GM12878 (cell line): ENCODE measurements around the gene GIPC3. TPM values are rescaled to one million over a fixed set of nuclear protein-coding genes. Genes with fewer than 3 reads are reported as not detected.

Source experiments
- ATAC-seq: fragments of 200-7000 bp; cut with Tn5 transposase; 3 replicates; pipeline ENCODE4 v1.9.1; 2020; ENCODE audit warnings: mild to moderate bottlenecking, moderate library complexity
- BruUV-seq: library from RNA; stranded (reverse); fragments of 400-500 nt; replicated peaks from 2 replicates; lab custom pipeline; 2021; lab: Mats Ljungman, UMichigan
- CTCF ChIA-PET: fragments of 300-600 bp; sonication (Branson Sonifier 250); formaldehyde crosslinking; extraction: SDS; loops from one replicate; lab custom pipeline; 2021; ENCODE audit warnings: inconsistent platforms; lab: Yijun Ruan, JAX
- POLR2A ChIA-PET: fragments of 350-600 bp; formaldehyde crosslinking; extraction: SDS; loops from one replicate; lab custom pipeline; 2021; ENCODE audit warnings: inconsistent platforms; lab: Charles Lee
- RAD21 ChIA-PET: fragments of 300-600 bp; sonication (Branson Sonifier 250); formaldehyde crosslinking; loops from one replicate; lab custom pipeline; 2023; ENCODE audit warnings: antibody characterized with exemption; ENCODE audit not compliant: unreplicated experiment; lab: Charles Lee
- SMC1A ChIA-PET: fragments of 300-600 bp; sonication (Branson Sonifier 250); formaldehyde crosslinking; loops from one replicate; lab custom pipeline; 2023; ENCODE audit not compliant: unreplicated experiment, uncharacterized antibody; lab: Charles Lee
- DNase-seq: peaks from one replicate; pipeline ENCODE4 v3.0.0-alpha.2; 2011; ENCODE audit warnings: low read depth, low spot score
- FAIRE-seq: peaks from 3 replicates; lab custom pipeline; 2011; peaks lifted over from hg19 to GRCh38; lab: Jason Lieb, UNC
- H2AFZ ChIP-seq: 2 replicates; pipeline ENCODE4 v1.6.0; 2011; ENCODE audit warnings: low read depth, low read length, control low read depth; ENCODE audit not compliant: control insufficient read depth
- H3K27ac ChIP-seq: 2 replicates; pipeline ENCODE4 v1.5.1; 2011; ENCODE audit warnings: control low read depth; ENCODE audit not compliant: control insufficient read depth, insufficient read depth
- H3K27me3 ChIP-seq, 2 experiments: replicated peaks in 1 of 2; 2 replicates each; pipeline versions ENCODE4 v1.6.0 to v1.6.1; 2011; ENCODE audit warnings: low read length in 1 of 2; ENCODE audit not compliant: control insufficient read depth in 2 of 2, insufficient read depth in 2 of 2
- H3K36me3 ChIP-seq, 2 experiments: 2 replicates each; pipeline ENCODE4 v1.5.1; 2011; ENCODE audit warnings: low read length in 1 of 2; ENCODE audit not compliant: control insufficient read depth in 2 of 2, insufficient read depth in 2 of 2
- H3K4me1 ChIP-seq: 2 replicates; pipeline ENCODE4 v1.6.1; 2011; ENCODE audit warnings: mild to moderate bottlenecking, low read length, moderate library complexity, mixed read lengths; ENCODE audit not compliant: control insufficient read depth, insufficient read depth
- H3K4me2 ChIP-seq: 2 replicates; pipeline ENCODE4 v1.6.0; 2011; ENCODE audit warnings: control low read depth; ENCODE audit not compliant: control insufficient read depth, insufficient read depth
- H3K4me3 ChIP-seq: fragments of 200-600 bp; sonication (generic); 2 replicates; pipeline ENCODE4 v1.5.1; 2016
- H3K79me2 ChIP-seq: 2 replicates; pipeline ENCODE4 v1.6.0; 2011; ENCODE audit warnings: low read length; ENCODE audit not compliant: control insufficient read depth, insufficient read depth
- H3K9ac ChIP-seq: 2 replicates; pipeline ENCODE4 v1.8.0; 2011; ENCODE audit warnings: low read length, control low read depth, mixed read lengths; ENCODE audit not compliant: control insufficient read depth, insufficient read depth
- H3K9me3 ChIP-seq: replicated peaks from 3 replicates; pipeline ENCODE4 v1.5.1; 2011; ENCODE audit warnings: mild to moderate bottlenecking, low read length; ENCODE audit not compliant: control insufficient read depth, insufficient read depth
- H4K20me1 ChIP-seq: 2 replicates; pipeline ENCODE4 v1.6.0; 2011; ENCODE audit not compliant: control insufficient read depth, insufficient read depth
- CHD1 ChIP-seq: IDR thresholded peaks from 2 replicates; pipeline ENCODE4 v1.6.1; 2012; ENCODE audit warnings: low read depth, low read length, improper control_type of control experiment
- CHD2 ChIP-seq: IDR thresholded peaks from 2 replicates; pipeline ENCODE4 v1.6.1; 2011; ENCODE audit warnings: low read depth, low read length, improper control_type of control experiment, borderline replicate concordance
- CTCF ChIP-seq, 3 experiments: IDR thresholded peaks in 2 of 3; conservative IDR thresholded peaks in 1 of 3; 2 replicates each; pipeline ENCODE4 v1.5.1; 2011; ENCODE audit warnings: low read depth in 3 of 3, low read length in 3 of 3, mild to moderate bottlenecking in 3 of 3, control low read depth in 2 of 3, moderate library complexity in 2 of 3, inconsistent platforms in 1 of 3, mixed read lengths in 1 of 3; ENCODE audit not compliant: control insufficient read depth in 2 of 3, insufficient read depth in 1 of 3; ENCODE audit errors: extremely low read depth in 1 of 3
- EGR1 ChIP-seq, 2 experiments: IDR thresholded peaks; 1 replicate in 1 of 2; 2 replicates in 1 of 2; pipeline ENCODE4 v1.6.1; 2011 to 2012; ENCODE audit warnings: low read depth in 2 of 2, low read length in 2 of 2, borderline replicate concordance in 1 of 2, mild to moderate bottlenecking in 1 of 2, moderate library complexity in 1 of 2
- IKZF1 ChIP-seq: fragments of 450-650 bp; conservative IDR thresholded peaks from 2 replicates; pipeline ENCODE4 v1.6.1; 2017; ENCODE audit warnings: antibody characterized with exemption, mild to moderate bottlenecking
- IKZF2 ChIP-seq, 2 experiments: fragments of 450-650 bp; IDR thresholded peaks; 2 replicates each; pipeline ENCODE4 v1.6.1; 2017; ENCODE audit warnings: mild to moderate bottlenecking in 2 of 2, moderate library complexity in 2 of 2
- LARP7 ChIP-seq: fragments of 450-650 bp; IDR thresholded peaks from 2 replicates; pipeline ENCODE4 v1.6.1; 2017; ENCODE audit warnings: mild to moderate bottlenecking
- MXI1 ChIP-seq: fragments of 150-350 bp; IDR thresholded peaks from 2 replicates; pipeline ENCODE4 v1.6.1; 2011; ENCODE audit warnings: low read depth, mild to moderate bottlenecking, inconsistent platforms, low read length, improper control_type of control experiment
- ZBTB4 ChIP-seq: fragments of 450-650 bp; formaldehyde crosslinking; IDR thresholded peaks from 2 replicates; pipeline ENCODE4 v1.4.0; 2022; ENCODE audit warnings: mild to moderate bottlenecking, moderate library complexity
- ZNF687 ChIP-seq: fragments of 450-650 bp; IDR thresholded peaks from 2 replicates; pipeline ENCODE4 v1.6.1; 2017; ENCODE audit warnings: mild to moderate bottlenecking, moderate library complexity
- WGBS: methylation state at CpG from one replicate; pipeline ENCODE4 v1.1.6; 2016; ENCODE audit warnings: low lambda C conversion rate; ENCODE audit not compliant: insufficient replicate concordance, insufficient coverage; ENCODE audit errors: missing lambda C conversion rate; 5-methylcytosine and 5-hydroxymethylcytosine counted together
- in situ Hi-C: fragments of 300-500 bp; cut with MboI; formaldehyde crosslinking; loops from 9 replicates; pipeline ENCODE4 v1.14.3; 2018; ENCODE audit warnings: mixed read lengths
- intact Hi-C: fragments of 100-400 bp; cut with micrococcal nuclease; formaldehyde crosslinking; loops from one replicate; pipeline ENCODE4 v1.14.2; 2022; ENCODE audit not compliant: unreplicated experiment
- polyA plus RNA-seq, 11 experiments: library from polyadenylated mRNA; depleted of rRNA in 4 of 11; unstranded in 6 of 11; stranded (reverse) in 5 of 11; fragments of >200 nt; fragmentation: Nextera tagmentation in 4 of 11; fragmentation: Illumina TruSeq in 1 of 11; extraction: Ambion mirVana in 4 of 11; extraction: Trizol in 1 of 11; gene quantifications; 1 replicate in 1 of 11; 2 replicates in 10 of 11; pipeline versions ENCODE4 v1.2.1 to v1.2.3, GENCODE V29; 2011 to 2016; ENCODE audit warnings: inconsistent platforms in 2 of 11, missing spikeins in 2 of 11, low read depth in 1 of 11
- total RNA-seq, 4 experiments: library from RNA; depleted of rRNA in 3 of 4; stranded (reverse); fragments of >200 nt in 3 of 4; fragmentation: Illumina TruSeq in 1 of 4; extraction: Trizol in 1 of 4; gene quantifications; 2 replicates each; pipeline versions ENCODE4 v1.2.1 to v1.2.3, GENCODE V29; 2013 to 2021

Gene GIPC3
- total and polyA plus RNA-seq, 10 of the 15 experiments (the other 5 are each of a cell fraction or from before 2014, with no cell fraction given), result not detected

- no peak for TF ChIP-seq ZNF687
- TF ChIP-seq LARP7, result no peak
Observed at GRCh38 chr19:3590991-3591659, 5.8 kb downstream of the GIPC3 start (continued).

- no peak overlapping the region for H3K4me3 ChIP-seq
- RAD21 ChIA-PET, result interaction anchor here (0.5 kb wide), 1 partner anchor 126 kb away, joined by 4 read pairs; no protein-coding TSS in a partner anchor
- in situ Hi-C loops (no loop called here), intact Hi-C loops (no loop called here)
- BruUV-seq, result no TSS peak
- no peaks in the 10 kb centered on the region for H3K4me1 ChIP-seq
- no peak overlapping the region for H2AFZ ChIP-seq
- H3K9me3 ChIP-seq, result peaks cover 2% of the 10 kb centered on the region; the same call in 1 of the 3 replicates
- WGBS, result 17% methylated on average over 9 of the region's 9 CpGs
- H3K9ac ChIP-seq, result no peak overlapping the region
- no peaks in the 10 kb centered on the region for H3K27me3 ChIP-seq
- POLR2A ChIA-PET, result no interaction called here
- DNase-seq, result no peak
- ATAC-seq, result no peak
- CTCF ChIA-PET, result interaction anchor here (0.8 to 1.9 kb wide), 9 partner anchors 8 to 267 kb away, joined by 3 to 5 read pairs (median 4); no protein-coding TSS in a partner anchor
- H3K27ac ChIP-seq, result no peak overlapping the region
- FAIRE-seq, result no peak
- no peaks in the 10 kb centered on the region for H3K79me2 ChIP-seq
- H3K36me3 ChIP-seq, result no peaks in the 10 kb centered on the region
- H3K4me2 ChIP-seq, result no peak overlapping the region
- SMC1A ChIA-PET, result interaction anchor here (0.7 to 0.9 kb wide), 2 partner anchors 16 to 35 kb away, joined by 3 read pairs; no protein-coding TSS in a partner anchor
- no peaks in the 10 kb centered on the region for H4K20me1 ChIP-seq
- TF ChIP-seq CTCF (IDR thresholded peaks at IDR 0.05 in 2 of 3, conservative IDR thresholded peaks at IDR 0.05 in 1 of 3; ENCODE audit: control insufficient read depth in 2 of 3, extremely low read depth in 1 of 3, insufficient read depth in 1 of 3, low read depth in 3 of 3, low read length in 3 of 3) (no peak), ZBTB4 (CRISPR knock-in tag) (no peak), MXI1 (no peak), IKZF1 (no peak), CHD1 (no peak), IKZF2 (IDR thresholded peaks at IDR 0.05) (no peak), CHD2 (no peak), EGR1 (IDR thresholded peaks at IDR 0.05; ENCODE audit: borderline replicate concordance in 1 of 2, low read depth in 2 of 2, low read length in 2 of 2) (no peak)
Observed at GRCh38 chr19:3591876-3592613, 6.8 kb downstream of the GIPC3 start.
